GM21786 (cell line): ENCODE measurements around the gene CACNA1I.

Source experiments
- ATAC-seq: cut with Tn5 transposase; IDR thresholded peaks from one replicate; pipeline ENCODE4 v1.9.1; 2021; ENCODE audit not compliant: unreplicated experiment

The CACNA1I gene

DNA sequence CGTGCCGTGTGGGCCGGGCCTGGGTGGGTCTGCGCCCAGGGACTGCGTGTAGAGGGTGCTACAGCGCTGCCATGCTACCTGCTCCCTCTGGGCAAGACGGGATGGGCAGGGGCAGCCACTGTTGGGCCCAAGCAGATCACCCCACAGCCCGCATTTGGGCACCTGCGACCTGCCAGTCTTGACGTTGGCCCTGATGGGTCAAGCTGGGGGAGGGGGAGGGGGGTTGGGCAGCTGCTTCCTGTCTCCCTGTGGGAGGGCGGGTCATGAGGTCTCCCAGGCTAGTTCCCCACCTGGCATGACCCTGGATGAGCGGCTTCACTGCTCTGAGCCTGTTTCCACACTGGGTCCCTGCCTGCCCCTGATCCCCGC is 35.2 kb upstream of the CACNA1I start:
- no peak for ATAC-seq

GRCh38 chr22:39535831-39536449 is 34.6 kb upstream of the CACNA1I start:
- no peak for ATAC-seq

GRCh38 chr22:39536711-39537110 is 33.8 kb upstream of the CACNA1I start:
- no peak for ATAC-seq

GRCh38 chr22:39537975-39538374 is 32.6 kb upstream of the CACNA1I start:
- ATAC-seq: no peak

DNA sequence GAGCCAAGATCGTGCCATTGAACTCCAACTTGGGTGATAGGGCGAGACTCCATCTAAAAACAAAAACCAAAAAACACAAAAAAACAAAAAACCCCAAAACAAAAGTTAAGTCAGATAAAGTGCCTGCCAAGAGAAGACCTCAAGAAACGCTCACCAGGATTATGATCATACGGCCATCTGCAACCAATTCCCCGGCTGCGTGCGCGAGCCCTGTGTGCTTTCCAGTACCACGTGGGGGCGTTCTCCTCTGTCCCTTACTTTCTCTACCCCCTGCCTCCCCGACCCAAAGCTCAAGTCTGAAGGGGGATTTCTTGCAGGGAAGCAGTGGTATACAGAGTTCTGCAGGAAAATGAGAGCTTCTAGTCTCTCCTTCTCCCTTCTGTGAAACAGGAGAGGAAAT is 27.5 kb upstream of the CACNA1I start:
- no peak for ATAC-seq

GRCh38 chr22:39545386-39546365 is 24.9 kb upstream of the CACNA1I start:
- ATAC-seq: no peak

- ATAC-seq: no peak
These were observed 23.5 kb upstream of the CACNA1I start for GRCh38 chr22:39546889-39547586.

DNA sequence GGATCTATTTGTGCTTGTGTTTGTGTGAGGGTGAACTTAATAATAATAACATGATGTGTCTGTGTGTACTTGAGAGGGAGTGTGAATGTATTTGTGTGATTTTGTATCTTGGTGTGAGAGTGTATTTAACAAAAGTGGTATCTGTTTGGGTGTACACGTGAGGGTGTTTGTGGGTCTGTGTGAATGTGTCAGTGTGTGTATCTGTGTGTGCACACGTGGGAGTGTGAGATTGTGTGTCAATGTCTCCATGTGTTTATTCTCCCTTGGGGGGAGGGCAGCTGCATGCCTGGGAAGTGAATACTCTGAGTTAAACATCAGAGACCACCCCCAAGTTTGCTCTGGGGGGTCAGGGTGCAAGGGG is 23.0 kb upstream of the CACNA1I start:
- no peak for ATAC-seq

- ATAC-seq: no peak
These were observed 17.1 kb upstream of the CACNA1I start for GRCh38 chr22:39553429-39553828.

DNA sequence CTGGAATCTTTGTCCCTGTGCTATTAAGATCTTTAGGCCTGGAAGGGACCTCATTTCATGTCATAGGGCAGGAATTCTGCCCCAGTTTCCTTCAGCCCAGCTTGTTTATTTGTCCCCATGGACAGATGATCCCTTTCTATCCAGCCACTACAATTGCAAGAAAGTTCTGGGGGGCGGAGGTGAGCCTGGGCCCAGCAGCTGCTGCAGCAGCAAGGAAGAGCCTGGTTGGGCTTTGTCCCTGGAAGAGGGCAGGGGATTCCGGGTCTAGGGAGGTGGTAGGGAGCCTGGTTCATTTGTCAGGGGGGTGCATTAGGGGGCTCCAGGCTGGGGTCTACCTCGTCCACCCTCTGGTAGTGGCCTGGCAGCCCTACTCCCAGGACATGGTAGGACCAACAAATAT is 16.4 kb upstream of the CACNA1I start:
- ATAC-seq: no peak

DNA sequence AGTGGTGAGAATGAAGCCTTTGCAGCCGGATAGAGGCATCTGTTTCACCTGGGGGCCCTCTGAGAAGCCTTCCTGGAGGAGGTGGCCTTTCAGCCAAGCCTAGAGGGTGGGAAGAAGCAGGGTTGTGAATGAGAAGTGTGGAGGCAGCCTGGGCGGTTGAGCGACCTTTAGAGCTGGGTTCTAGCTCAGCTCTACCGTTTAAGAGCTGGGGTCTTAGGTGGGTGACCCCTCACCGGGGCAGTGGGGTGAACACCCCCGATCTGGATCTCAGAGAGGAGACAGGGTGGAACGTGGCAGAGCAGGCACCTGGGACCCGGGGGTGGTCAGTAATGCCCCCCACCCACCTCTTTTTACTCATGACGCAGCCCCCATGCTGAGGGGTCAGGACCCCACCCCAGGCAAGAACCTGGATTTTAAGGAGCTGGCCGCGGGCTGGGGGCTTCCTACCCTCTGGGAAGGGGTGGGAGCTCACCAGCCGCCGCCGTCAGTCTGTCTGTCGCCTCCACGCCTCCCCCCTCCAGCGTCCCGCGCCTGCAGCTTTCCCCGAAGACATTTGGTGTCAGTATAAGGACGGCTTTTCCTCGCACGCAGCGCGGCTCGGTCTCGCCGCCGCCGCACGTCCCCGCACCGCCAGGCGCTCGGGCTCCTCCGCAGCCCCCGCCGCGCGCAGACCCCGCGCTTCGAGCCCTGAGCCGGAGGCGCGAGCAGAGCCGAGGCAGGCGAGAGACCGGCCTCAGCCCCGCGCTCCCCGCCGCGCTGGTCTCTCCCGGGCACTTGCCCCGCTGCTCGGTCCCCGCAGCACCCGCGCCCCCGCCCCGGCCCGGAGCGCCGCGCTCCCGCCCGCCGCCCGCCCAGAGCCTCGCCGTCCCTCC is 13.3 kb upstream of the CACNA1I start:
- ATAC-seq: no peak

GRCh38 chr22:39558254-39558727 is 12.3 kb upstream of the CACNA1I start:
- no peak for ATAC-seq

DNA sequence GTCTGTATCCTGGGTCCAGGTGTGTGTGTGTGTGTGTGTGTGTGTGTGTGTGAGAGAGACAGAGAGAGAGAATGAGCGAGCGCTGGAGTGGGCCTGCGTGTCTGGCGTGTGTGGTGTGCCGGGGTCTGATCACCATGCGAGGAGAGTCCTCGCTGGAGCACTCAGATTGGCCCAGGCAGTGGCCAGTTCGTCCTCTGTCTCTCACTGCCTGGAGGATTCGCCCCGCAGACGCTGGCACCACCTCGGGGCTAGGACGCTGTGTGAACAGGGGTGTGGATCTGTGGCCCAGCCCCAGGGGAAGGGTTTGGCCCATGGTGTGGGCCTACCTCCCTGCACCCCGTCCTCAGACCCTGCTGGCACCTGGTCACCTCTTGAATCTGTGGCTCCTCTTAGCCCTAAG is 11.6 kb upstream of the CACNA1I start:
- no peak for ATAC-seq

DNA sequence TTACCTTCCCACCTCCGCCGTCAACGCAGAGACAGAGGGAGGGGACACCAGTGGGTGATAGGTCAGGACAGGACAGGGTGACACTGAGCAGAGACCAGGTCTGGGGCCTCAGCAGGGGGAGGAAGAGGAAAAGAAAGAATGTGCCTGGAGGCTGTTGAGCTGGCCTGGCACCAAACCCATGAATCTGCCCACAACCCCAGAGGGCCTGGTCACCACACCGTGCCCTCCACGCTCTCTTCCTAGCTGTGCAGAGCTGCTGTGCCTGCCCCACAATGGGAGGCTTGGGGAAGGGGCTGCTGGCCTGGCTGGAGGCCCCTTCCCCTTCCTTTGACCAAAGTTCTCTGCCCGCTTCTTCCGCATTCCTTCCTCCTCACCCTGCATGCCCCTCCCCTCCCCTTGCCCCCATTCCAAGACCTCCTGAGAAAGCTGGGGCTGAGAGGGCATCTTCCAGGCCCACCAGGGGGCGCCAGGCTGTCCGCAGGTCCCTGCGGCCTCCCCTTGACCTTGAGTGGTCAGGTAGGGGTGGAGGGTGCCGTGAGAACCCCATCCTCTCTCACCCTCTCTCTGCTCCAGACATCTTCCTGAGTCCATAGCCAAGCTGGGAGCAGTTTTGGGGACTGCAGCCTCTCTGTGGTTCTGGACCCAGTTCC is 11.0 kb upstream of the CACNA1I start:
- no peak for ATAC-seq

- ATAC-seq: no peak
These were observed 10.4 kb upstream of the CACNA1I start for GRCh38 chr22:39560127-39560526.

DNA sequence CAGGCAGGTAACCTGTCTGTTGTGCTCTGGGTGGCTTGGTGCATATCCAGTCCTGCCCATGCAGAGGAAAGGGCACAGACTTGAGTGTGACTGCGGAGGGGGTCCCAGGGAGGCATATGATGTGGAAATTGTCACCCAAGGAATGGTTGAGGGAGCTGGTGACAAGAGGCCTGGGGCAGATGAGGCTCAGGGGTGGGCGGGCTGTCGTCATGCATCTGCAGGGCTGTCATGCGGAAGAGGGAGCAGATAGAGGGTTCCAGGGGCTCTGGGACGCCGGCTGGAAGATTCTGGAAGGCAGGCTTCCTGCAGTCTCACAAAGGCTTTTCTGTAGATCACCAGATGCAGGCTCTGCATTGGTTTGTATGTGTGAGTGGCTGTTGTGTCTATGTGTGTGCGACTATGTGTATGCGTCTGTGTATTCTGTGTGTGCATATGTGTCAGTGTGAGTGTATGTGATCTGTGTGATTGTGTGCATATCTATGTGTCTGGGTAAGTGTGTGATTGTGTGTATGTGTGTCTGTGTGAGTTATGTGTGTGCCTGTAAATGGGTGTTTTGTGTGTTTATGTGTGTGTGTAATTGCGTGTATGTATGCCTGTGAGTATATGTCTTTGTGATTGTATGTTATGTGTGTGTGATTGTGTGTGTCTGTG is 7.6 kb upstream of the CACNA1I start:
- no peak for ATAC-seq

DNA sequence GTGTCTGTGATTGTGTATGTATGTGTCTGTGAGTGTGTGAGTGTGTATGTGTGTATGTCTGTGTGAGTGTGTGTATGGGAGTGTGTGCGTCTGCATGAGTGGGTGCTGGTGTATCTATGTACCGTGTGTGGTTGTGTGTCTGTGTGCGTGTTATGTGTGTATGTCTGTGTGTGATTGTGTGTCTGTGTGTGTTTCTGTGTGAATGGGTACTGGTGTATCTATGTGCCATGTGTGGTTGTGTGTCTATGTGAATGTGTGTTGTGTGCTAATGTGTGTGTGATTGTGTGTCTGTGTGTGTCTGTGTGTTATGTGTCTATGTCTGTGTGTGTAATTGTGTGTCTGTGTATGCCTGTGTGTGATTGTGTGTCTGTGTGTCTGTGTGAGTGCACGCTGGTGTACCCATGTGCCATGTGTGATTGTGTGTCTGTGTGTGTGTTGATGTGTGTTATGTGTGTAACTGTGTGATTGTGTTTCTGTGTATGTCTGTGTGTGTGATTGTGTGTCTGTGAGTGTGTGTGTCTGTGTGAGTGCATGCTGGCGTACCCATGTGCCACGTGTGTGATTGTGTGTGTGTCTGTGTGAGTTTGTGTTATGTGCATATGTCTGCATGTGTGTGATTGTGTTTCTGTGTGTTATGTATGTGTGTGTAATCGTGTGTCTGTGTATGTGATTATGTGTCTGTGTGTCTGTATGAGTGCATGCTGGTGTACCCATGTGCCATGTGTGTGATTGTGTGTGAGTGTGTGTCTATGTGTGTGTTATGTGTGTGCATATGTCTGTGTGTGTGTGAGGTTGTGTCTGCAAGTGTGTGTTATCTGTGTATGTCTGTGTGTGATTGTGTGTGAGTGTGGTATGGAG is 6.8 kb upstream of the CACNA1I start:
- ATAC-seq: no peak

DNA sequence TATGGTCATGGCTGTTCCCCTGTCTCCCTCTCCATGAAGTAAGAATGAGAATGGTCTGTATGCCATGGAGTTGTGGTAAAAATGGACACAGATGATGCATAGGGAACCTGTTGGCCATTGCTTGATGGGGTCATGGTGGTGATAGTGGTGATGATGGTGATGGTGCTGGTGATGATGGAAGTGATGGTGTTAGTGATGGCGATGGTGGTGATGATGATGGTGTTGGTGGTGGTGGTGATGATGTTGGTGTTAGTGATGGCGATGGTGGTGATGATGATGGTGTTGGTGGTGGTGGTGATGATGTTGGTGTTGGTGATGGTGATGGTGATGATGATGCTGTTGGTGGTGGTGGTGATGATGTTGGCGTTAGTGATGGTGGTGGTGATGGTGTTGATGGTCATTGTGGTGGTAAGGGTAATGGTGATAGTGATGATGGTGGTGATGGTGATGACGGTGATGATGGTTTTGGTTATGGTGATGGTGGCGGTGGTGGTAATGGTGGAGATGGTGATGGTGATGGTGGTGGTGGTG is 5.1 kb upstream of the CACNA1I start:
- ATAC-seq: no peak
